CD4-positive, alpha-beta T cell (primary cell): ENCODE results near the gene MARCKS. TPM values are rescaled to one million over a fixed set of nuclear protein-coding genes. Genes with fewer than 3 reads are reported as not detected.
A peak's percentile ranks its signal among the peaks of the same experiment; 100 is the strongest.

Experiments used
- ATAC-seq: fragments of 200-7000 bp; cut with Tn5 transposase; one replicate; pipeline ENCODE4 v1.10.0; 2022; ENCODE audit warnings: mild to moderate bottlenecking; ENCODE audit not compliant: poor library complexity
- CTCF ChIA-PET: fragments of 350-600 bp; sonication (Branson Sonifier 250); formaldehyde crosslinking; loops from one replicate; lab custom pipeline; 2021; ENCODE audit warnings: antibody characterized with exemption, inconsistent platforms; lab: Charles Lee
- POLR2A ChIA-PET: fragments of 350-600 bp; sonication (Branson Sonifier 250); formaldehyde crosslinking; loops from one replicate; lab custom pipeline; 2021; ENCODE audit warnings: antibody characterized with exemption, inconsistent platforms; lab: Charles Lee
- DNase-seq, 14 experiments: peaks; one replicate each; pipeline ENCODE4 v3.0.0-alpha.2; 2013 to 2020; ENCODE audit warnings: mixed read lengths in 2 of 14
- H3K27ac ChIP-seq, 2 donors: one replicate each; pipeline versions ENCODE4 v1.5.1 to v1.7.0; 2013; ENCODE audit warnings: low read length in 2 of 2, low read depth in 1 of 2, mild to moderate bottlenecking in 1 of 2
- H3K27me3 ChIP-seq, 2 experiments: 1 replicate in 1 of 2; 2 replicates in 1 of 2; pipeline versions ENCODE4 v1.6.1 to v1.7.0; 2013; ENCODE audit warnings: low read length in 2 of 2, control low read depth in 1 of 2, mild to moderate bottlenecking in 1 of 2, moderate library complexity in 1 of 2; ENCODE audit not compliant: insufficient read depth in 2 of 2, control insufficient read depth in 1 of 2
- H3K36me3 ChIP-seq: one replicate; pipeline ENCODE4 v1.6.1; 2013; ENCODE audit warnings: low read length, control low read depth; ENCODE audit not compliant: insufficient read depth
- H3K4me1 ChIP-seq: one replicate; pipeline ENCODE4 v1.6.1; 2013; ENCODE audit warnings: low read length, control low read depth; ENCODE audit not compliant: insufficient read depth
- H3K4me3 ChIP-seq: one replicate; pipeline ENCODE4 v1.5.1; 2013; ENCODE audit warnings: mild to moderate bottlenecking, low read length, moderate library complexity
- H3K9me3 ChIP-seq, 2 experiments: 1 replicate in 1 of 2; 2 replicates in 1 of 2; pipeline versions ENCODE4 v1.6.1 to v1.7.0; 2013; ENCODE audit warnings: low read length in 2 of 2, mild to moderate bottlenecking in 2 of 2, control low read depth in 1 of 2, moderate library complexity in 1 of 2; ENCODE audit not compliant: control insufficient read depth in 1 of 2, insufficient read depth in 1 of 2
- H3K27ac Mint-ChIP-seq: one replicate; pipeline ENCODE4 v1.8.0; 2020; ENCODE audit warnings: mixed read lengths
- H3K27me3 Mint-ChIP-seq: one replicate; pipeline ENCODE4 v1.8.0; 2021; ENCODE audit warnings: mixed read lengths
- H3K36me3 Mint-ChIP-seq: one replicate; pipeline ENCODE4 v1.8.0; 2021; ENCODE audit warnings: low read depth, mixed read lengths
- H3K4me1 Mint-ChIP-seq: one replicate; pipeline ENCODE4 v1.8.0; 2021; ENCODE audit warnings: low read depth, mixed read lengths
- H3K4me3 Mint-ChIP-seq: one replicate; pipeline ENCODE4 v1.8.0; 2020; ENCODE audit warnings: mild to moderate bottlenecking, mixed read lengths
- H3K9me3 Mint-ChIP-seq: one replicate; pipeline ENCODE4 v1.8.0; 2020; ENCODE audit warnings: mixed read lengths
- CTCF ChIP-seq: fragments of 200-600 bp; IDR thresholded peaks from one replicate; pipeline ENCODE4 v1.8.0; 2022; ENCODE audit warnings: antibody characterized with exemption, mild to moderate bottlenecking
- intact Hi-C, 2 experiments: fragments of 100-400 bp; cut with DNase I in 1 of 2; cut with micrococcal nuclease in 1 of 2; formaldehyde crosslinking; loops; one replicate each; pipeline versions ENCODE4 v1.15.1 to v1.9.0; 2023 to 2025; cut with DNase I, micrococcal nuclease
- total RNA-seq, 174 experiments: library from RNA in 2 of 174; stranded (reverse) in 2 of 174; gene quantifications; one replicate each; pipeline ENCODE4 v1.2.3 and lab custom pipeline; 2021 to 2026

The MARCKS gene
- total RNA-seq, 2 experiments from 2014 or later = 0.63 to 0.70 TPM

DNA sequence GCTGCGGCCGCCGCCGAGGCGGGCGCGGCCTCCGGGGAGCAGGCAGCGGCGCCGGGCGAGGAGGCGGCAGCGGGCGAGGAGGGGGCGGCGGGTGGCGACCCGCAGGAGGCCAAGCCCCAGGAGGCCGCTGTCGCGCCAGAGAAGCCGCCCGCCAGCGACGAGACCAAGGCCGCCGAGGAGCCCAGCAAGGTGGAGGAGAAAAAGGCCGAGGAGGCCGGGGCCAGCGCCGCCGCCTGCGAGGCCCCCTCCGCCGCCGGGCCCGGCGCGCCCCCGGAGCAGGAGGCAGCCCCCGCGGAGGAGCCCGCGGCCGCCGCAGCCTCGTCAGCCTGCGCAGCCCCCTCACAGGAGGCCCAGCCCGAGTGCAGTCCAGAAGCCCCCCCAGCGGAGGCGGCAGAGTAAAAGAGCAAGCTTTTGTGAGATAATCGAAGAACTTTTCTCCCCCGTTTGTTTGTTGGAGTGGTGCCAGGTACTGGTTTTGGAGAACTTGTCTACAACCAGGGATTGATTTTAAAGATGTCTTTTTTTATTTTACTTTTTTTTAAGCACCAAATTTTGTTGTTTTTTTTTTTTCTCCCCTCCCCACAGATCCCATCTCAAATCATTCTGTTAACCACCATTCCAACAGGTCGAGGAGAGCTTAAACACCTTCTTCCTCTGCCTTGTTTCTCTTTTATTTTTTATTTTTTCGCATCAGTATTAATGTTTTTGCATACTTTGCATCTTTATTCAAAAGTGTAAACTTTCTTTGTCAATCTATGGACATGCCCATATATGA is 3.2 kb downstream of the MARCKS start:
- peaks cover 41% of the 10 kb centered on the region for H3K4me1 ChIP-seq
- Mint-ChIP-seq H3K4me3 (peak overlapping the region; percentile 82), H3K9me3 (no peaks in the 10 kb centered on the region), H3K36me3 (no peaks in the 10 kb centered on the region), H3K4me1 (peaks cover 5% of the 10 kb centered on the region), H3K27me3 (peaks cover 46% of the 10 kb centered on the region), H3K27ac (no peak overlapping the region)
- H3K4me3 ChIP-seq = no peak overlapping the region
- DNase-seq (peak in 1 of 14 experiments; percentile 5), ATAC-seq (no peak)
- H3K27ac ChIP-seq = no peak overlapping the region
- intact Hi-C loops = no loop called here
- H3K36me3 ChIP-seq = no peaks in the 10 kb centered on the region
- H3K9me3 ChIP-seq = peaks cover 0 to 27% of the 10 kb centered on the region in 2 experiments
- peaks cover 39 to 55% of the 10 kb centered on the region in 2 experiments for H3K27me3 ChIP-seq
- ChIA-PET POLR2A (no interaction called here), CTCF (no interaction called here)
- TF ChIP-seq CTCF = no peak

DNA sequence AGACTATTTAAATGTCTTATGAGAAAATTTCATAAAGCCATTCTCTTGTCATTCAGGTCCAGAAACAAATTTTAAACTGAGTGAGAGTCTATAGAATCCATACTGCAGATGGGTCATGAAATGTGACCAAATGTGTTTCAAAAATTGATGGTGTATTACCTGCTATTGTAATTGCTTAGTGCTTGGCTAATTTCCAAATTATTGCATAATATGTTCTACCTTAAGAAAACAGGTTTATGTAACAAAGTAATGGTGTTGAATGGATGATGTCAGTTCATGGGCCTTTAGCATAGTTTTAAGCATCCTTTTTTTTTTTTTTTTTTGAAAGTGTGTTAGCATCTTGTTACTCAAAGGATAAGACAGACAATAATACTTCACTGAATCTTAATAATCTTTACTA is 5.0 kb downstream of the MARCKS start:
- H3K4me3 Mint-ChIP-seq = no peak overlapping the region
- no peak for ATAC-seq
- ChIA-PET CTCF (no interaction called here), POLR2A (no interaction called here)
- Histone ChIP-seq H3K27me3 (peaks cover 22 to 41% of the 10 kb centered on the region in 2 experiments), H3K4me3 (no peak overlapping the region), H3K36me3 (no peaks in the 10 kb centered on the region), H3K27ac (no peak overlapping the region), H3K4me1 (peaks cover 23% of the 10 kb centered on the region), H3K9me3 (peaks cover 0 to 22% of the 10 kb centered on the region in 2 experiments)
- intact Hi-C loops = no loop called here
- H3K4me1 Mint-ChIP-seq = peaks cover 5% of the 10 kb centered on the region
- no peaks in the 10 kb centered on the region for H3K9me3 Mint-ChIP-seq
- no peak for DNase-seq
- peaks cover 63% of the 10 kb centered on the region for H3K27me3 Mint-ChIP-seq
- no peak for TF ChIP-seq CTCF
- no peak overlapping the region for H3K27ac Mint-ChIP-seq
- no peaks in the 10 kb centered on the region for H3K36me3 Mint-ChIP-seq

GRCh38 chr6:113870917-113871316 is 13.8 kb downstream of the MARCKS start:
- Histone ChIP-seq H3K27me3 (peaks cover 4 to 43% of the 10 kb centered on the region in 2 experiments), H3K36me3 (no peaks in the 10 kb centered on the region), H3K4me3 (no peak overlapping the region), H3K27ac (no peak overlapping the region), H3K9me3 (no peaks in the 10 kb centered on the region), H3K4me1 (no peaks in the 10 kb centered on the region)
- peaks cover 8% of the 10 kb centered on the region for H3K4me1 Mint-ChIP-seq
- no peaks in the 10 kb centered on the region for H3K9me3 Mint-ChIP-seq
- no peaks in the 10 kb centered on the region for H3K36me3 Mint-ChIP-seq
- DNase-seq (no peak), ATAC-seq (no peak)
- peaks cover 78% of the 10 kb centered on the region for H3K27me3 Mint-ChIP-seq
- H3K4me3 Mint-ChIP-seq = no peak overlapping the region
- H3K27ac Mint-ChIP-seq = no peak overlapping the region
- TF ChIP-seq CTCF = no peak
- POLR2A ChIA-PET = no interaction called here
- intact Hi-C loops = no loop called here
- CTCF ChIA-PET = no interaction called here
